ENCODE results near the gene BDH1. TPM values are rescaled to one million over a fixed set of nuclear protein-coding genes. Genes with fewer than 3 reads are reported as not detected.

The BDH1 gene
- polyA plus RNA-seq, 1 donor from 2014 or later: 12.9 TPM

- no peaks in the 10 kb centered on the region for H4K20me1 ChIP-seq (ENCODE audit: insufficient read depth)
- no peaks in the 10 kb centered on the region for H3F3A ChIP-seq (ENCODE audit: insufficient read depth, low read length, poor library complexity, severe bottlenecking)
- no peaks in the 10 kb centered on the region for H3K9me3 ChIP-seq (ENCODE audit: low read length)
- H3K4me3 ChIP-seq (ENCODE audit: low read length): no peak overlapping the region
- no peak overlapping the region for H3K4me2 ChIP-seq (ENCODE audit: low read length)
- no peaks in the 10 kb centered on the region for H3K27me3 ChIP-seq (ENCODE audit: insufficient read depth, low read depth, low read length)
- H3K9me2 ChIP-seq (ENCODE audit: insufficient read depth, low read length): no peaks in the 10 kb centered on the region
- no peak overlapping the region for H3K27ac ChIP-seq (ENCODE audit: low read length)
- H2AFZ ChIP-seq (ENCODE audit: low read depth, low read length): no peak overlapping the region
- H3K79me2 ChIP-seq (replicated peaks; ENCODE audit: insufficient read depth, low read length): no peaks in the 10 kb centered on the region
- no peak overlapping the region for H3K9ac ChIP-seq (ENCODE audit: low read length)
- H3K36me3 ChIP-seq (ENCODE audit: insufficient read depth, low read length): no peaks in the 10 kb centered on the region
- no peak for TF ChIP-seq POLR2AphosphoS5 (IDR thresholded peaks at IDR 0.05)
- TF ChIP-seq SMC3 (conservative IDR thresholded peaks at IDR 0.05; ENCODE audit: poor library complexity): no peak
- no peak for TF ChIP-seq RAD21 (conservative IDR thresholded peaks at IDR 0.05)
- no peak for TF ChIP-seq TAF1 (IDR thresholded peaks at IDR 0.05; ENCODE audit: low read depth)
- no peak for TF ChIP-seq EZH2 (IDR thresholded peaks at IDR 0.05; ENCODE audit: borderline replicate concordance, insufficient read depth, low read length, poor library complexity, severe bottlenecking)
- no peak for TF ChIP-seq MXI1 (conservative IDR thresholded peaks at IDR 0.05; ENCODE audit: poor library complexity, severe bottlenecking)
Observed at GRCh38 chr3:197539651-197540051, 16.1 kb downstream of the BDH1 start.

DNA sequence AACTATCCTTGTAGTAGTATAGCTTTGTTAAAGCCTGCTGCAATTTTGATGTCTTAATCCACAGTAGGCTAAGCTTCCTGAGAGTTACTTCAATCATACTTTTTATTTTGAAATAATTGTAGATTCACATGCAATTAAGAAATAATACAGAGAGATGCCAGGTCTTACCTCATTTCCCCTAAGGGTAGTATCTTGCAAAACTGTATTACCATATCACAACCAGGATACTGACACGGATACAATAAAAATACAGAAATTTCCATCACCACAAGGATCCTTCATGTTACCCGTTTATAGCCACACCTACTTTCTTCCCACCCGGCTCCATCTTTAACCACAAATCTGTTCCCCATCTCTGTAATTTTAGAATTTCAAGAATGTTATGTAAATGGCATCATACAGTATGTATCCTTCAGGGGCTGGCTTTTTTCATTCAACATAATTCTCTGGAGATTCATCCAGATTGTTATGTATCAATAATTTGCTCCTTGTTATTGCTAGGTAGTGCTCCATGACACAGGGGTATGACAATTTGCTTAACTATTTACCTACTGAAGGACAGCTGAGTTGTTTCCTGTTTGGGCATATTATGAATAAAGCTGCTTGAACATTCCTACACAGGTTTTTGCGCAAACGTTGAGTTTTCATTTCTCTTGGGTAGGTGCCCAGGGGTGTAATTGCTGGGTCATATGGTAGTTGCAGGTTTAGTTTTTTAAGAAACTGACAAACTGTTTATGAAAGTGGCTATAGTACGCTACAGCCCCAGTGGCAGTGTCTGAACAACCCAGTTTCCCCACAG, 21.6 kb downstream of the BDH1 start:
- TF ChIP-seq TAF1 (IDR thresholded peaks at IDR 0.05; ENCODE audit: low read depth): no peak
- TF ChIP-seq CTCF (IDR thresholded peaks at IDR 0.05; ENCODE audit: poor library complexity, severe bottlenecking): no peak
- TF ChIP-seq MXI1 (conservative IDR thresholded peaks at IDR 0.05; ENCODE audit: poor library complexity, severe bottlenecking): no peak
- no peak for TF ChIP-seq SMC3 (conservative IDR thresholded peaks at IDR 0.05; ENCODE audit: poor library complexity)
- TF ChIP-seq, protein P1, sequence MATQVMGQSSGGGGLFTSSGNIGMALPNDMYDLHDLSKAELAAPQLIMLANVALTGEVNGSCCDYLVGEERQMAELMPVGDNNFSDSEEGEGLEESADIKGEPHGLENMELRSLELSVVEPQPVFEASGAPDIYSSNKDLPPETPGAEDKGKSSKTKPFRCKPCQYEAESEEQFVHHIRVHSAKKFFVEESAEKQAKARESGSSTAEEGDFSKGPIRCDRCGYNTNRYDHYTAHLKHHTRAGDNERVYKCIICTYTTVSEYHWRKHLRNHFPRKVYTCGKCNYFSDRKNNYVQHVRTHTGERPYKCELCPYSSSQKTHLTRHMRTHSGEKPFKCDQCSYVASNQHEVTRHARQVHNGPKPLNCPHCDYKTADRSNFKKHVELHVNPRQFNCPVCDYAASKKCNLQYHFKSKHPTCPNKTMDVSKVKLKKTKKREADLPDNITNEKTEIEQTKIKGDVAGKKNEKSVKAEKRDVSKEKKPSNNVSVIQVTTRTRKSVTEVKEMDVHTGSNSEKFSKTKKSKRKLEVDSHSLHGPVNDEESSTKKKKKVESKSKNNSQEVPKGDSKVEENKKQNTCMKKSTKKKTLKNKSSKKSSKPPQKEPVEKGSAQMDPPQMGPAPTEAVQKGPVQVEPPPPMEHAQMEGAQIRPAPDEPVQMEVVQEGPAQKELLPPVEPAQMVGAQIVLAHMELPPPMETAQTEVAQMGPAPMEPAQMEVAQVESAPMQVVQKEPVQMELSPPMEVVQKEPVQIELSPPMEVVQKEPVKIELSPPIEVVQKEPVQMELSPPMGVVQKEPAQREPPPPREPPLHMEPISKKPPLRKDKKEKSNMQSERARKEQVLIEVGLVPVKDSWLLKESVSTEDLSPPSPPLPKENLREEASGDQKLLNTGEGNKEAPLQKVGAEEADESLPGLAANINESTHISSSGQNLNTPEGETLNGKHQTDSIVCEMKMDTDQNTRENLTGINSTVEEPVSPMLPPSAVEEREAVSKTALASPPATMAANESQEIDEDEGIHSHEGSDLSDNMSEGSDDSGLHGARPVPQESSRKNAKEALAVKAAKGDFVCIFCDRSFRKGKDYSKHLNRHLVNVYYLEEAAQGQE (IDR thresholded peaks at IDR 0.05; ENCODE audit: borderline replicate concordance): no peak
- Histone ChIP-seq H3K79me2 (replicated peaks; ENCODE audit: insufficient read depth, low read length) (no peaks in the 10 kb centered on the region), H3K27me3 (ENCODE audit: insufficient read depth, low read depth, low read length) (no peaks in the 10 kb centered on the region), H3F3A (ENCODE audit: insufficient read depth, low read length, poor library complexity, severe bottlenecking) (no peaks in the 10 kb centered on the region), H4K20me1 (ENCODE audit: insufficient read depth) (no peaks in the 10 kb centered on the region), H3K4me2 (ENCODE audit: low read length) (no peak overlapping the region), H2AFZ (ENCODE audit: low read depth, low read length) (no peak overlapping the region), H3K27ac (ENCODE audit: low read length) (no peak overlapping the region), H3K9me3 (ENCODE audit: low read length) (no peaks in the 10 kb centered on the region), H3K4me3 (ENCODE audit: low read length) (no peak overlapping the region), H3K9ac (ENCODE audit: low read length) (no peak overlapping the region), H3K9me2 (ENCODE audit: insufficient read depth, low read length) (no peaks in the 10 kb centered on the region), H3K36me3 (ENCODE audit: insufficient read depth, low read length) (no peaks in the 10 kb centered on the region)
